Muscle of back (tissue), 11 donors: Measurements from ENCODE around the gene MMP24OS. TPM values are rescaled to one million over a fixed set of nuclear protein-coding genes. Genes with fewer than 3 reads are reported as not detected.
"Not testable (repeated sequence)": the region's sequence is repeated elsewhere in the genome, so short reads cannot be mapped to it uniquely, and the experiment has no call there.

Experiments used
- DNase-seq, 3 donors: peaks; one replicate each; pipeline versions ENCODE4 v3.0.0 to v3.0.0-alpha.2; 2013
- polyA plus RNA-seq, 10 donors: library from polyadenylated mRNA; unstranded; fragments of 120-200 nt; gene quantifications; one replicate each; pipeline ENCODE4 v1.2.1, GENCODE V29; 2013; ENCODE audit not compliant: insufficient read length in 10 of 10

The MMP24OS gene
- polyA plus RNA-seq, 10 donors, result 18.9 to 25.9 (median 21.9) TPM

- no peak for DNase-seq
These were observed 24.9 kb downstream of the MMP24OS start for GRCh38 chr20:35253010-35253409.

DNA sequence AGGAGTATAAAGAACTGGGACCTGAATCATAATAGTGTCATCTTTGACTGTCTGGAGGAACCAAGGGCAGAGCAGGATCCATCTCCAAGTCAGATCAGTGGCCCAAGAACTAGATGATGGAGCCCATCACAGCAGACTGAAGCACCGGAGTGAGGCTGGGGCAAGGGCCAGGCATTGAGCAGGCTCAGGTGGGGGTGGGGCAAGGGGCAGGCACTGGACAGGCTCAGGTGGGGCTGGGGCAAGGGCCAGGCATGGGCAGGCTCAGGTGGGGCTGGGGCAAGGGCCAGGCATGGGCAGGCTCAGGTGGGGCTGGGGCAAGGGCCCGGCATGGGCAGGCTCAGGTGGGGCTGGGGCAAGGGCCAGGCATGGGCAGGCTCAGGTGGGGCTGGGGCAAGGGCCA lies 25.3 kb downstream of the MMP24OS start:
- DNase-seq, result not testable (repeated sequence)

DNA sequence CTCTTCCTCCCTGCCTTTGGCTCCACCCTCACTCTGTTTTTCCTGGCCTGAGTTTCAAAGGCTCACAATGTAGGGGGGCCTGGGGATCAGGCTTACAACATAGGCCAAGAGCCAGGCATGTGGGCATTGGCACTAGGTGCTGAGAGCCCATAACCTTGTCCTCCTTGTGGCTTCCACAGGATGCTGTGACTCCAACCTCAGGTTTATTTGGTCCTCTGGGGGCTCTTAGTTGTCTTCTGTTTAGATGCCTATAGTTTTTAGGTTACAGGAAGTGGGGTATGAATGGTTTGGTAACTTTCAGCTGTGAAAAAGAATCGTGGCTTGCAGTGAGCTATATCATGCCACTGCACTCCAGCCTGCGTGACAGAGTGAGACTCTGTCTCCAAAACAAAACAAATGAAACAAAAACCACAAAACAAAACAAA lies 25.9 kb downstream of the MMP24OS start:
- DNase-seq, result no peak

GRCh38 chr20:35251613-35251940 lies 26.3 kb downstream of the MMP24OS start:
- no peak for DNase-seq

DNA sequence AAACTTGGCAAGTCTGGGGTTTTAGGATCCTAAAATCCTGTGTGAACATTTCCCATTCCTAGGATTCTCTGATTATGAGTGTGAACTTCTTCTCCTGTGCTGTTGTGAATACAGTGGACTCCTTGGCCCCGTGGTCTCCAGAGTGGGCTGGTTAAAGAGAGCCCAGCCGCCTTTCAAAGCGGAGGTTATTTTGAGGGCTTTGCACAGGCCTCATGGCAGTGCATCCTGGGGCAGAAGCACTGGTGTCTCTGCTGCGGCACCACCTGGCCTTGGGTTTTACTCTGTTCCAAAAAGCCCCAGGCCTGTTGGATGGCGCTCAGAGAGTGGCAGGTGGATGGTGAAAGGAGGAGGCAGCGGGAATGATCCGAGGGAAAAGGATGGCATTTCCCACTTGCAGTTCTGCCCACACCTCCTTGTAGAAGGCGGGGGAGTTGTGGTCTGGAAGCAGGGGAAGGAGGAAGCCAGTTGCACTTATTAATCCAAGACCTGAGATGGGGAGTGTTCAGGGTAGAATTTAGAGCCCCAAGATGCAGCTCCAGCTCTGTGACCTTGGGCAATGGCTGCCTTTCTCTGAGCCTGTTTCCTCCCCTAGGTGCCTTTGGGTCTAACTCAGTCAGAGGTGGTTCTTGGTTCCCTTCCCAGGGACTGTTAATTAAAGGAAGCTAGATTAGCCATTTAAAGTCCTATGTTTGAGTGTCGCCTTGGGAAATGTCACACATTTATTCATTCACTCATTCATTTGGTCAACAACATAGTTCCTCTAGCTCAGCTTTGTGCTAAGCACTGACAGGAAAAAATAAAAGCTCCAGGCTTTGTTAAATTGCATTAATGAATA lies 29.1 kb downstream of the MMP24OS start:
- DNase-seq, result no peak

DNA sequence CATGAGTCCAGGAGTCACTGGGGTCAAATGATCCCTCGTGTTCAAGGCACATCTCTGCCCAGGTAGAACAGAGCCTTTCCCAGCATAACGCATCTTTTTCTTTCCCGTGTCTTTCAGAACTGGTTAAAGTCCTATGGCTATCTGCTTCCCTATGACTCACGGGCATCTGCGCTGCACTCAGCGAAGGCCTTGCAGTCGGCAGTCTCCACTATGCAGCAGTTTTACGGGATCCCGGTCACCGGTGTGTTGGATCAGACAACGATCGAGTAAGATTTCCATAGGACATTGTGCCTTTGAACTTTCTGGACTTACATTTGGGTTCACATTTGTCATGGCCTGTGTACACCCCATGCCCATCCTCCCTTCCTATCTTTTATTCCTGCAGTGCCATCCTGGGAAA lies 31.2 kb downstream of the MMP24OS start:
- no peak for DNase-seq

DNA sequence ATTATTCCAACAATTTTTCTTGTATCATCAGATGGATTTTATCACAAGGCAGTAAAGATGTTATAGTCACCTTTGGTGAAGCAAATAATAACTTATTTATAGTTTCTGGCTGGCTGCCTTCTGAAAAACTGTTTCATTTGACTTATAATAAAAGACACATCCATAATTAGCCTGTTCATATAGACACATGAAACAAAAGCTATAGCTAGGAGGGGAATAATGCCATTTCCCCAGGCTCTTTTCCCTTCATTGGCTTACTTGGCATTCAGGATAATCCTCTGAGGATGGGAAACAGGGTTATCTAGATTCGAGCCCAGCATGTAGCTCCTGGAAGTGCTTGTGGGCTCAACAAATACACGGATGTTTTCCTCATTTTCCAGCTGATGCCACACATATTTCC lies 33.9 kb downstream of the MMP24OS start:
- no peak for DNase-seq

DNA sequence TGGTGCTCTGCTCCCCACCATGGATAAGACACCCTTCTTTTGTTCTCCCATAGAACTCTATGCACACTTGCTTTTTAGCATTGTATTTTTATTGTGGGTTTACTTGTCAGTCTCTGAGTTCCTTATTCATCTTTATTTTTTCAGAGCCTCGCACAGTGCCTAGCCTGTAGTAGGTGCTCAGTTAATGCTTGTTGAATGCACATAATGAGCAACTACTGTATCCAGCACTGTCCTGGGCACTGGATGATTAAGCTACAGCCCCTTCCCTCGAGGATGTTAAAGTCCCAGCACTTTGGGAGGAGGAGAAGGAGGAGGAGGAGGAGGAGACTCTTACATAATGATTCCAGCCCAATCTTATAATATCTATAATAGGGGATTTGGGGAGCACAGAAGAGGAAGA lies 34.6 kb downstream of the MMP24OS start:
- DNase-seq, result no peak

DNA sequence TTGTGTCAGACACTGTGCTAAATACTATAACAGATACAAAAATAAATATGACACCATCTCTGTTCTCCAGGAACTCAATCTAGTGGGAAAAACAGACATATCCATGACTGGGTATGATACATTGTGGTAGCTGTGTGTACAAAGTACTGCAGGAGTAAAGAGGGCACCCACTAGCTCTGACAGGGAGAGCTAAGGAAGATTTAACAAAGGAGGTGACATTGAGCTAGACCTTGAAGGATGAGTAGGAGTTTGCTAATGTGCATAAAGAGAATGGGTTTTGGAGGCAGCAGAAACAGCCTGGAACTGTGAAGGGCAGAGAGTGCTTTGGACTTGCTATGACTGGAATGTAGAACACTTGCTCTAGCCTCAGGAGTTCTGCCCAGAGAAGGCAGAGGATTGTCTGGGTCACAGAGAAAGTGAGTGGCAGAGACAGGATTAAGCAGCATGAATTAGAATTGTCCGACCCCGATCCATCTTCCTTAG lies 37.1 kb downstream of the MMP24OS start:
- no peak for DNase-seq

DNA sequence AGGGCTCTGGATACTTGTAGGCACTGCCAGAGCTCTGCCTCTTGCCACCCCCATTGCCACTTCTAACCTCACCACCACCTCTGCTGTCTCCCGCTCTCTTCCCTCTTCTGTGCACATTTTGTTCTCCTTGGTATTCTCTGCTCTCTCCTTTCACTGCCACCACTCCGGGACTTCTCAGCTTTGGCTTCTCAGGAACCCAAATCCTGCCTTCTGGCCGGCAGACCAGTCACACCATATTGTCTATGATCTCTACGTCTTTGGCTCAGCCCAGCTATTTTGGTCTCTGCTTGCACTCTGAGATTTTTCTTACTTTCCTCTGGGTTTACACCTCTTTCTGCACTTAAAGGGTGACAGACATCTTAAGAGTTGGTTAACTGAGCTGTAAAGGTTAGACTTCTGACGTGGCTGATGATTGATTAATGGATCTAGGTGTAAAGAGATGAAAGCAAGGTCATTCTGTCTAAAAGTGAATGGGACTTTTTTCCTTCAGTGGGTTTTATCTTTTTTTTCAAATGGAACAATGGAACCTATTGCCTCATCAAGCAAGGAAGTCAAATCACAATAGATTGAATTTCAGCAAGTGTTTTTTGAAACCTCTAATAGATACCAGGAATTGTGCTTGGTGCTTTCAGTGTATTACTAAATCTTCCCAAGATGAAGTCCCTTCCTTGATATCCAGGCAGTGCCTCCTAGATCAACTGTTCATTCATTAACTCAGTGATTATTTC lies 37.7 kb downstream of the MMP24OS start:
- DNase-seq, result no peak

DNA sequence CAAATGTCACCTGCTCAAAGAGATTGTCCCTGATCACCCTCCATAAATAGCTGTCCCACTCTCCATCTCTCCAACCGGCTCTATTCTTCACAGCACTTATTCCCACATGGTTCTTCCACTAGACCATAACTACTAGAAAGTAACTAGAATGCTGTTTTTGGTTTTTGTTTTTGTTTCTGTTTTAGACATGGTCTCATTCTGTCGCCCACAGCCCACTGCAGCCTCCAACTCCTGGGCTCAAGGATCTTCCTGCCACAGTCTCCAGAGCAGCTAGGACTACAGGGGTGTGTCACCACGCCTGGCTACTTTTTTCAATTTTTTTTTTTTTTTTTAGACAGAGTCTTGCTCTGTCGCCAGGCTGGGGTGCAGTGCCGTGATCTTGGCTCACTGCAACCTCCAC lies 39.2 kb downstream of the MMP24OS start:
- no peak for DNase-seq

DNA sequence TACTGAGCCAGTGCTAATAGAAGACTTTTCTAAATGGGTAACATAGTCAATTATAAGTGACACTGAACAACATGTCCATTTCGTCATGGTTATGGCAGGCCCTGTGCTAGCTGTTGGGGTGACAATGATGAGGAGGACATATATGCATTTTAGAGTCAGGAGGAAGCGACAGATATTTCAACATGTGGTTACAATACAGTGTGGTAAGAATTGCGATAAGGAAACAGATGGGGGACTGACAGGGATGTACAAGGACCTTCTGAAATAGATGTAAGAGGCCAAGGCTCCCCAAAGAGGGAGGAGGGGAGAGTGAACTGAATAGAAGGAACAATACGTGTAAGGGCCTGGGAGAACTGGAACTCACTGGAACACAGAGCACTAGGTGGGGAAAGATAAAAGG lies 39.8 kb downstream of the MMP24OS start:
- DNase-seq, result no peak

- no peak for DNase-seq
These were observed 40.4 kb downstream of the MMP24OS start for GRCh38 chr20:35237486-35237885.

DNA sequence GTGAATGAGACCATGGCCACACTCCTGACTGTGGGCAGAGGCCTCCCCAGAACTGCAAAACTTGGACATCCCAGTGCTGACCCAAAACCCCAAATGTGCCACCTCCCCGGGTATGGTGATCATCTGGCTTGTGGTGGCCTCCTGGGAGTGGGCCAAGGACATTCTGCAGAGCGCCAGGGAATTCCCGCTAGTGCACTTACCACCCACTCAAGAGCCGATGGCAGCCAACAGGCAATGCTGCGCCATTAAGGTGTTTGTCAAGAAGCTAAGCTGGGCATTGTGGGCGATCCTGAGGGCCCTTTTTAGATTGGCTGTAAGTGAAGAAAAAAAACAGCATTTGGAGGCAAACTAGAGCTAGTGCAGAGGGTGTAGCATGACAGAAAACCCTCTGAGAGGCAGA lies 42.0 kb downstream of the MMP24OS start:
- no peak for DNase-seq

- peak in 1 of 3 donors; percentile 84 for DNase-seq
These were observed 45.3 kb downstream of the MMP24OS start for GRCh38 chr20:35232575-35232974.

- DNase-seq, result peak; percentile 26 to 80 (median 67)
These were observed 50.8 kb downstream of the MMP24OS start for GRCh38 chr20:35226884-35227681.

Other genes starting within 250 kb of the MMP24OS start
- gene TRPC4AP, start 185.3 kb downstream of the MMP24OS start, polyA plus RNA-seq, result 10 to 100 TPM; 49.4 to 63.2 (median 54.0) TPM
- gene EDEM2, start 130.8 kb downstream of the MMP24OS start, polyA plus RNA-seq, result 10 to 100 TPM in 2 of 10 donors, 1 to 10 TPM in 8; 7.7 to 10.2 (median 8.8) TPM
- gene PROCR, start 106.0 kb downstream of the MMP24OS start, polyA plus RNA-seq, result 10 to 100 TPM; 37.4 to 58.1 (median 46.2) TPM
- gene MMP24, start 51.4 kb downstream of the MMP24OS start, polyA plus RNA-seq, result under 1 TPM; 0.25 to 0.59 (median 0.51) TPM
- gene EIF6, start 6.7 kb upstream of the MMP24OS start, polyA plus RNA-seq, result 100 to 1,000 TPM in 1 of 10 donors, 10 to 100 TPM in 9; 50.4 to 100 (median 69.3) TPM
- 1 to 10 TPM in 2 of 10 donors, not detected in 8; 3.0 to 4.7 TPM for gene FAM83C, start 14.3 kb upstream of the MMP24OS start, polyA plus RNA-seq
- gene UQCC1, start 133.9 kb upstream of the MMP24OS start, polyA plus RNA-seq, result 10 to 100 TPM; 31.4 to 48.2 (median 41.8) TPM
- gene GDF5, start 160.1 kb upstream of the MMP24OS start, polyA plus RNA-seq, result under 1 TPM in 9 of 10 donors, not detected in 1; 0.12 to 0.77 (median 0.33) TPM
- gene CEP250, start 177.5 kb upstream of the MMP24OS start, polyA plus RNA-seq, result 10 to 100 TPM; 21.7 to 35.4 (median 30.2) TPM